Kidney epithelial cell (primary cell): Measurements from ENCODE around the gene TARM1. TPM values are rescaled to one million over a fixed set of nuclear protein-coding genes. Genes with fewer than 3 reads are reported as not detected.

ENCODE experiments used
- DNase-seq: peaks from one replicate; pipeline ENCODE4 v3.0.0-alpha.2; 2010; ENCODE audit warnings: low read depth
- H3K27me3 ChIP-seq: 2 replicates; pipeline ENCODE4 v1.6.0; 2011; ENCODE audit warnings: low read length; ENCODE audit not compliant: control insufficient read depth, insufficient read depth
- H3K36me3 ChIP-seq: 2 replicates; pipeline ENCODE4 v1.5.1; 2011; ENCODE audit warnings: low read length; ENCODE audit not compliant: control insufficient read depth, insufficient read depth
- H3K4me3 ChIP-seq: 2 replicates; pipeline ENCODE4 v1.5.1; 2011; ENCODE audit warnings: low read depth, mild to moderate bottlenecking, control low read depth, low read length
- total RNA-seq: library from RNA; depleted of rRNA; stranded (reverse); fragments of >200 nt; gene quantifications from 2 replicates; pipeline ENCODE4 v1.2.3, GENCODE V29; 2015
- TF ChIP-seq, protein P1 (sequence below): IDR thresholded peaks from 2 replicates; pipeline ENCODE4 v1.5.1; 2011; ENCODE audit warnings: mild to moderate bottlenecking, moderate library complexity, low read length, control low read depth, inconsistent platforms; ENCODE audit not compliant: insufficient read depth, poor library complexity, severe bottlenecking

TARM1 gene
- total RNA-seq, 1 donor from 2014 or later, result not detected

DNA sequence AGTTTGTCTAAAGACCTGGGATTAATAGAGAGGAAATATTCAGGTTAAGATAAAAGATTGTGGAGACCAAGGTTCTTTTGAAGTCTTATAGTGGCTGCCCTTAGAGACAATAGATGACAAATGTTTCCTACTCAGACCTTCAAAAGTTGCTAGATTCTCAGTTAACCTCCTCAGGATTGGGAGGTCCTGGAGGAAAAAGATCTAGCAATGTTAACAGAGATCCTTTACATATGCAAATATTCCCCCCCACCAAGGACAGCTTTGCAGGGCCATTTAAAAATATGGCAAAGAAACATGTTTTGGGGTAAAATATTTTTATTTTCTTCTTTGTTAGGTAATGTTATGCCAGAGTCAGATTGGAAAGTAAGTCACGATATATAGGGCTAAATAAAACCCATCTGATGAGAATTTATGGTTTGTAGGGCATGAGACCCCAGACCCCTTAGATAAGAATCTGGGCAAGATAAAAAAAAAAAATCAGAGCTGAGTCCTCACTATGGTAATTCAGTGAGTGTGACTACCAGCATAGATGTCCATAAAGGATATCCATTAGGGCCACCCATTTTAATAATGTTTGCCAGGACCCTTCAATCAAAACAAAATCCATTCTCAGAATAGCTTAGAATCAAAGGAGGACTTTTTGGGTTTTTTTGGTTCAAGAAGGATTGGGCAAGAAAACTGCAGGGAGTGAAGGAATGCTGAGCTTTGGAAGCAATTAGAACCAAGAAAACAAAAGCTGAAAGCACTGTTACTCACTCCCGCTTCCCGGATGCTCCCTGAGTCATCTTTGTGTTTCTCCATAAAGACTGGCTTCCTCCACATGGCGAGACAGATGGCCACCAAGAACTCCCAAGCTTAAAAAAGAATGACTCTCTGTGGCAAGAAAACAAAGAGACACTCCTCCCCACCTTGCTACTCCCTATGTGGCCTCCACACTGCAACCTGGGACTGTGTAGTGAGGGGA, 45.7 kb downstream of the TARM1 start:
- Histone ChIP-seq H3K36me3 (no peaks in the 10 kb centered on the region), H3K27me3 (no peaks in the 10 kb centered on the region), H3K4me3 (no peak overlapping the region)
- TF ChIP-seq, protein P1, sequence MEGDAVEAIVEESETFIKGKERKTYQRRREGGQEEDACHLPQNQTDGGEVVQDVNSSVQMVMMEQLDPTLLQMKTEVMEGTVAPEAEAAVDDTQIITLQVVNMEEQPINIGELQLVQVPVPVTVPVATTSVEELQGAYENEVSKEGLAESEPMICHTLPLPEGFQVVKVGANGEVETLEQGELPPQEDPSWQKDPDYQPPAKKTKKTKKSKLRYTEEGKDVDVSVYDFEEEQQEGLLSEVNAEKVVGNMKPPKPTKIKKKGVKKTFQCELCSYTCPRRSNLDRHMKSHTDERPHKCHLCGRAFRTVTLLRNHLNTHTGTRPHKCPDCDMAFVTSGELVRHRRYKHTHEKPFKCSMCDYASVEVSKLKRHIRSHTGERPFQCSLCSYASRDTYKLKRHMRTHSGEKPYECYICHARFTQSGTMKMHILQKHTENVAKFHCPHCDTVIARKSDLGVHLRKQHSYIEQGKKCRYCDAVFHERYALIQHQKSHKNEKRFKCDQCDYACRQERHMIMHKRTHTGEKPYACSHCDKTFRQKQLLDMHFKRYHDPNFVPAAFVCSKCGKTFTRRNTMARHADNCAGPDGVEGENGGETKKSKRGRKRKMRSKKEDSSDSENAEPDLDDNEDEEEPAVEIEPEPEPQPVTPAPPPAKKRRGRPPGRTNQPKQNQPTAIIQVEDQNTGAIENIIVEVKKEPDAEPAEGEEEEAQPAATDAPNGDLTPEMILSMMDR, result no peak
- peak; percentile 23 for DNase-seq

DNA sequence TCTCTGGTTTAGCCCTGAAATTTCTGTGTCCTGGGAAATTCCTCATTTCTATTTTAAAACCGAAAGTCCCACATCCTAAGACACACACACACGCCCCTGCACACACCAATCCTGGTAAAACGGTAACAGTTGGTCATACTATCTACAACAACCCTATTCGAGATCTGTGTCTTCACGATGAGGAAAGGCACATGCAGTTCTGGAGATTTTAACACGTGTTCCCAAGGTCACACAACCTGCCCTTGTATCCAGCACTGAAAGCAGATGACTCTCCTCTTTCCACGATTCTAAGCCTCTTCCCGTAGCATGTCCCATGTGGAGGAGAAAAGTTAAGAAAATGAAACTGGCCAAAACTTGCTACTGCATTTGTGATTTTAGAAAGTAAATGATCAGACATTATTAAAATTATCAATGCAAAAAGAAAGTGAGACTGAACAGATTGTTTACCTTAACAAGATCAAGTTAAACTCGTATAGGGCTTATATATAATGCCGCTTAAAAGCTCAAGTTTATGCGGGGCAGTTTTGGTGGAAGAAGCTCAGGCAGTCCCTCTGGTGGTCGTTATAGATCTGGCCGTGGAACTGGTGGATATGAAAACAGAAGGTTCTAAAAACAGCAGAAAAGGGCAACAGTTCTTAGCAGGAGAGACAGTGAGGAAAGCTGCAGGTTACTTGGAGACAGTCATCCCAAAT, 50.1 kb downstream of the TARM1 start:
- Histone ChIP-seq H3K4me3 (no peak overlapping the region), H3K36me3 (no peaks in the 10 kb centered on the region), H3K27me3 (no peaks in the 10 kb centered on the region)
- DNase-seq, result no peak
- TF ChIP-seq, protein P1, result peak; percentile 32

DNA sequence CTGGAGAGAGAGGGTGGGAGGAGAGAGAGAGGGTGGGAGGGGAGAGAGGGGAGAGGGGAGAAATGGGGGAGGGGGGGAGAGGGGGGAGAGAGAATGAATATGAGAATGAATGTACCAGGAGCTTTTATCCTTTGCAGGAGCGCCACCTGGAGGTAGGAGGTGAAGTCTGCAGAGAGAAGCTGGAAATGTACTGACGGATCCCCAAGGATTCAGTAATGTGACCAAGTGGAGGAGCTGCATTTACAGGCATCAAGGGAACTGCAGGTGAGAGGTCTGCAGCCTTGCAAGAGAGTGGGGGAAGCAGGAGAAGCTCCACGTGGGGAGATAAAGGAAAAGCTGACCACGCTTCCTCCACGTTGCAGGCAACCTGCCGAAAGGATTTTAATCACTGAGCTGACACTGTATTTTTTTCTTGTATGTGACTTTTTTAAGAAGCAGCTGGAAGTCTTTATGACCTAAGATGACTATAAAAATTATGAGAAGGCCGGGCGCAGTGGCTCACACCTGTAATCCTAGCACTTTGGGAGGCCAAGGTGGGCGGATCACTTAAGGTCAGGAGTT, 51.2 kb downstream of the TARM1 start:
- no peak overlapping the region for H3K4me3 ChIP-seq

DNA sequence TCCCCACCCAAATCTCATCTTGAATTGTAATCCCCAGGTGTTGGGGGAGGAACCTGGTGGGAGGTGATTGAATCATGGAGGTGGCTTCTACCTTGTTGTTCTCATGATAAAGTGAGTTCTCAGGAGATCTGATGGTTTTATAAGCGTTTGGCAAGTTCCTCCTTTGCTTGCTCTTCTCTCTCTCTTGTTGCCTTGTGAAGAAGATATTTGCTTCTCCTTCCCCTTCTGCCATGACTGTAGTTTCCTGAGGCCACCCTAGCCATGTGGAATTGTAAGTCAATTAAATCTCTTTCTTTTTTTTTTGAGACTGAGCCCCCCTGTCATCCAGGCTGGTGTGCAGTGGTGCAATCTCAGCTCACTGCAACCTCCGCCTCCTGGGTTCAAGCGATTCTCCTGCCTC, 51.9 kb downstream of the TARM1 start:
- Histone ChIP-seq H3K36me3 (no peaks in the 10 kb centered on the region), H3K4me3 (no peak overlapping the region), H3K27me3 (no peaks in the 10 kb centered on the region)
- TF ChIP-seq, protein P1, result no peak
- no peak for DNase-seq

More for the DNA sequence above, 51.2 kb downstream of the TARM1 start:
- TF ChIP-seq, protein P1, result peak; percentile 69
- H3K36me3 ChIP-seq, result no peaks in the 10 kb centered on the region
- no peak for DNase-seq
- no peaks in the 10 kb centered on the region for H3K27me3 ChIP-seq

DNA sequence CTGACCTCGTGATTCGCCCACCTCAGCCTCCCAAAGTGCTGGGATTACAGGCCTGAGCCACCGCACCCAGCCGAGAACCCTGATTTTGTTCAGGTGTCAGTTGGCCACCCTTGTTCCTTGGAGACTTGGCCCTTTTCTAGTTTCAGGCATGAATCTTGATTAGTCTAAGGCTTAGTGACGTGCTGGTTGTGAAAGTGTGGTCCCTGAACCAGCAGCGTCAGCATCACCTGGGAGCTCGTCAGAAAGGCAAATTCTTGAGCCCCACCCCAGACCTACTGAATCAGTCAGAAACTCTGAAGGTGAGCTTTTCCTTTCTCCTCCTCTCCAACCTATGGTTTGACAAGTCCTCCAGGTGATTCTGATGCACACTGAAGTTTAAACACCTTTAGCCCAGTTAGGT, 54.5 kb downstream of the TARM1 start:
- TF ChIP-seq, protein P1, result no peak
- H3K4me3 ChIP-seq, result no peak overlapping the region
- H3K27me3 ChIP-seq, result no peaks in the 10 kb centered on the region
- H3K36me3 ChIP-seq, result no peaks in the 10 kb centered on the region
- no peak for DNase-seq
